Kidney (tissue), 14 donors: ENCODE measurements around the gene VENTX. TPM values are rescaled to one million over a fixed set of nuclear protein-coding genes. Genes with fewer than 3 reads are reported as not detected.

Experiments
- DNase-seq, 5 donors: peaks; one replicate each; pipeline ENCODE4 v3.0.0-alpha.2; 2013 to 2020
- FAIRE-seq: peaks from 2 replicates; lab custom pipeline; 2012; peaks lifted over from hg19 to GRCh38; lab: Jason Lieb, UNC
- H3K27ac ChIP-seq, 2 donors: one replicate each; pipeline ENCODE4 v1.7.0; 2013; ENCODE audit warnings: low read depth in 2 of 2, low read length in 2 of 2, inconsistent platforms in 1 of 2
- H3K27me3 ChIP-seq: one replicate; pipeline ENCODE4 v1.7.1; 2013; ENCODE audit warnings: low read length, inconsistent platforms; ENCODE audit not compliant: control insufficient read depth, insufficient read depth
- H3K36me3 ChIP-seq, 3 donors: one replicate each; pipeline versions ENCODE4 v1.7.0 to v1.7.1; 2013; ENCODE audit warnings: low read length in 3 of 3, control low read depth in 1 of 3, inconsistent platforms in 1 of 3; ENCODE audit not compliant: insufficient read depth in 3 of 3, control insufficient read depth in 2 of 3
- H3K4me1 ChIP-seq, 3 donors: one replicate each; pipeline versions ENCODE4 v1.7.0 to v1.7.1; 2013; ENCODE audit warnings: low read length in 3 of 3, inconsistent platforms in 1 of 3, low read depth in 1 of 3; ENCODE audit not compliant: control insufficient read depth in 2 of 3, insufficient read depth in 2 of 3
- H3K4me3 ChIP-seq, 3 donors: one replicate each; pipeline versions ENCODE4 v1.7.0 to v1.8.1; 2013; ENCODE audit warnings: low read length in 3 of 3, control low read depth in 1 of 3, inconsistent platforms in 1 of 3
- H3K9ac ChIP-seq, 3 donors: one replicate each; pipeline versions ENCODE4 v1.7.0 to v1.7.1; 2013; ENCODE audit warnings: low read length in 3 of 3, control low read depth in 1 of 3, inconsistent platforms in 1 of 3
- H3K9me3 ChIP-seq, 3 donors: one replicate each; pipeline versions ENCODE4 v1.7.0 to v1.7.1; 2013; ENCODE audit warnings: low read length in 3 of 3, control low read depth in 1 of 3, inconsistent platforms in 1 of 3; ENCODE audit not compliant: control insufficient read depth in 2 of 3, insufficient read depth in 1 of 3
- CTCF ChIP-seq: IDR thresholded peaks from 3 replicates; pipeline ENCODE4 v1.5.1; 2012; ENCODE audit warnings: mild to moderate bottlenecking, moderate library complexity, borderline replicate concordance; ENCODE audit not compliant: insufficient read depth; ENCODE audit errors: extremely low read depth
- intact Hi-C: fragments of 100-400 bp; cut with DNase I; formaldehyde crosslinking; loops from one replicate; pipeline ENCODE4 v1.11.1; 2022
- polyA plus RNA-seq: library from polyadenylated mRNA; stranded (reverse); fragments of 350-450 nt; fragmentation: Illumina TruSeq; extraction: RNeasy Lipid Tissue Mini Kit (QIAGEN cat#74804); gene quantifications from one replicate; pipeline ENCODE4 v1.2.3, GENCODE V29; 2014; ENCODE audit warnings: low read depth, low replicate concordance; ENCODE audit not compliant: insufficient read depth
- total RNA-seq: library from RNA; stranded (reverse); fragmentation: NEBNext Ultra II Directional; extraction: Animal tissue kit (Norgen Biotek cat#: 25700); gene quantifications from one replicate; pipeline ENCODE4 v1.2.1, GENCODE V29; 2021
- donor health status: control.
- donor health status: control.
- donor health status: control.
- donor health status: control.
- donor health status: control.
- donor health status: DM: yes; HTN: yes; CAD: no.
- donor health status: Normal renal cell carcinoma (clear cell type).

The VENTX gene
- total and polyA plus RNA-seq, 2 donors from 2014 or later, result 0.39 to 3.3 TPM

- Histone ChIP-seq H3K4me1 (peaks cover 0 to 7% (median 0%) of the 10 kb centered on the region in 3 donors), H3K9ac (no peak overlapping the region), H3K36me3 (no peaks in the 10 kb centered on the region), H3K27me3 (no peaks in the 10 kb centered on the region), H3K27ac (no peak overlapping the region), H3K4me3 (no peak overlapping the region), H3K9me3 (no peaks in the 10 kb centered on the region)
- FAIRE-seq (no peak), DNase-seq (no peak)
- intact Hi-C loops, result no loop called here
- no peak for TF ChIP-seq CTCF
Measured at GRCh38 chr10:133266056-133266795, 28.6 kb downstream of the VENTX start.

GRCh38 chr10:133267293-133267692 is 29.6 kb downstream of the VENTX start:
- Histone ChIP-seq H3K4me1 (peaks cover 0 to 6% (median 0%) of the 10 kb centered on the region in 3 donors), H3K9ac (no peak overlapping the region), H3K9me3 (no peaks in the 10 kb centered on the region), H3K36me3 (no peaks in the 10 kb centered on the region), H3K27ac (no peak overlapping the region), H3K4me3 (no peak overlapping the region), H3K27me3 (no peaks in the 10 kb centered on the region)
- no peak for FAIRE-seq
- peak in 1 of 5 donors; percentile 73 for DNase-seq
- no peak for TF ChIP-seq CTCF
- intact Hi-C loops, result no loop called here

- no peaks in the 10 kb centered on the region for H3K36me3 ChIP-seq
- peaks cover 0 to under 1% (median 0%) of the 10 kb centered on the region in 3 donors for H3K4me1 ChIP-seq
- H3K27ac ChIP-seq, result no peak overlapping the region
- H3K9me3 ChIP-seq, result no peaks in the 10 kb centered on the region
- H3K9ac ChIP-seq, result no peak overlapping the region
- DNase-seq, result peak in 1 of 5 donors; percentile 73
- no peak for TF ChIP-seq CTCF
- no peak overlapping the region for H3K4me3 ChIP-seq
- no peak for FAIRE-seq
- H3K27me3 ChIP-seq, result no peaks in the 10 kb centered on the region
- intact Hi-C loops, result no loop called here
Measured at GRCh38 chr10:133267829-133268228, 30.2 kb downstream of the VENTX start.
